ENCODE data around the gene NAALADL2. TPM values are rescaled to one million over a fixed set of nuclear protein-coding genes. Genes with fewer than 3 reads are reported as not detected.

NAALADL2 gene
- total and polyA plus RNA-seq, 3 donors from 2014 or later: 5.4 to 15.6 (median 6.0) TPM

- Histone ChIP-seq H3K27me3 (no peaks in the 10 kb centered on the region), H3K27ac (no peak overlapping the region), H3K4me3 (no peak overlapping the region), H3K9me3 (no peaks in the 10 kb centered on the region), H3K36me3 (ENCODE audit: low read depth, missing control alignments) (no peaks in the 10 kb centered on the region), H3K4me1 (no peaks in the 10 kb centered on the region)
- DNase-seq: no peak
- intact Hi-C loops (cut with DNase I; ENCODE audit: low total_unique reads): no loop called here
- TF ChIP-seq CTCF (IDR thresholded peaks at IDR 0.05) (no peak), POLR2A (IDR thresholded peaks at IDR 0.05) (no peak)
- WGBS, 2 donors: 97% methylated on average over 3 of the region's 3 CpGs
Observed at GRCh38 chr3:175088766-175089380, 229.7 kb downstream of the NAALADL2 start.

GRCh38 chr3:175091426-175092114 lies 232.4 kb downstream of the NAALADL2 start:
- TF ChIP-seq CTCF (IDR thresholded peaks at IDR 0.05): no peak
- H3K4me3 ChIP-seq: no peak overlapping the region
- H3K27me3 ChIP-seq: no peaks in the 10 kb centered on the region
- no peaks in the 10 kb centered on the region for H3K4me1 ChIP-seq
- no peaks in the 10 kb centered on the region for H3K36me3 ChIP-seq (ENCODE audit: low read depth, missing control alignments)
- intact Hi-C loops (cut with DNase I; ENCODE audit: low total_unique reads): no loop called here
- no peak overlapping the region for H3K27ac ChIP-seq
- H3K9me3 ChIP-seq: no peaks in the 10 kb centered on the region
- DNase-seq: no peak
- 84 to 85% methylated on average over 7 of the region's 7 CpGs for WGBS, 2 donors

GRCh38 chr3:175093748-175094147 lies 234.6 kb downstream of the NAALADL2 start:
- intact Hi-C loops (cut with DNase I; ENCODE audit: low total_unique reads): no loop called here
- H3K36me3 ChIP-seq (ENCODE audit: low read depth, missing control alignments): no peaks in the 10 kb centered on the region
- no peak for TF ChIP-seq POLR2A (IDR thresholded peaks at IDR 0.05)
- no peak for TF ChIP-seq CTCF (IDR thresholded peaks at IDR 0.05)
- H3K4me3 ChIP-seq: no peak overlapping the region
- no peaks in the 10 kb centered on the region for H3K27me3 ChIP-seq
- WGBS, 2 donors: 71 to 74% methylated on average over 3 of the region's 3 CpGs
- no peaks in the 10 kb centered on the region for H3K4me1 ChIP-seq
- no peak for DNase-seq
- H3K9me3 ChIP-seq: no peaks in the 10 kb centered on the region
- no peak overlapping the region for H3K27ac ChIP-seq

- no peaks in the 10 kb centered on the region for H3K4me1 ChIP-seq
Observed at GRCh38 chr3:175094344-175094743, 235.2 kb downstream of the NAALADL2 start.

More at GRCh38 chr3:175094344-175094743, 235.2 kb downstream of the NAALADL2 start:
- TF ChIP-seq POLR2A (IDR thresholded peaks at IDR 0.05): no peak
- TF ChIP-seq CTCF (IDR thresholded peaks at IDR 0.05): no peak
- Histone ChIP-seq H3K9me3 (no peaks in the 10 kb centered on the region), H3K36me3 (ENCODE audit: low read depth, missing control alignments) (no peaks in the 10 kb centered on the region), H3K27me3 (no peaks in the 10 kb centered on the region), H3K4me3 (no peak overlapping the region), H3K27ac (no peak overlapping the region)
- DNase-seq: no peak
- intact Hi-C loops (cut with DNase I; ENCODE audit: low total_unique reads): no loop called here
- WGBS, 2 donors: 84 to 89% methylated on average over 2 of the region's 2 CpGs
